ENCODE data around the gene UFD1. TPM values are rescaled to one million over a fixed set of nuclear protein-coding genes. Genes with fewer than 3 reads are reported as not detected.
A peak's percentile ranks its signal among the peaks of the same experiment; 100 is the strongest.

Gene UFD1
- total RNA-seq, 2 donors from 2014 or later = 45.7 to 73.6 TPM

- no peaks in the 10 kb centered on the region for H3K4me1 ChIP-seq
- no peak for DNase-seq
- no peaks in the 10 kb centered on the region for H3K27me3 ChIP-seq
- no peak overlapping the region for H3K9ac ChIP-seq (ENCODE audit: low read depth in 2 of 2, low read length in 2 of 2)
- intact Hi-C loops (cut with DNase I) = no loop called here
- TF ChIP-seq CTCF (IDR thresholded peaks at IDR 0.05) = no peak
- H3K9me3 ChIP-seq = no peaks in the 10 kb centered on the region
- H3K4me3 ChIP-seq = no peak overlapping the region
- H3K27ac ChIP-seq = no peak overlapping the region
- no peaks in the 10 kb centered on the region for H3K36me3 ChIP-seq
Observed at GRCh38 chr22:19411690-19412045, 67.3 kb downstream of the UFD1 start.

GRCh38 chr22:19410941-19411689 is 67.9 kb downstream of the UFD1 start:
- no peak for TF ChIP-seq CTCF (IDR thresholded peaks at IDR 0.05)
- DNase-seq = no peak
- no peak overlapping the region for H3K4me3 ChIP-seq
- H3K27me3 ChIP-seq = no peaks in the 10 kb centered on the region
- no peaks in the 10 kb centered on the region for H3K9me3 ChIP-seq
- no peaks in the 10 kb centered on the region for H3K36me3 ChIP-seq
- no peak overlapping the region for H3K27ac ChIP-seq
- H3K4me1 ChIP-seq = no peaks in the 10 kb centered on the region
- intact Hi-C loops (cut with DNase I) = no loop called here
- no peak overlapping the region for H3K9ac ChIP-seq (ENCODE audit: low read depth in 2 of 2, low read length in 2 of 2)

- no peaks in the 10 kb centered on the region for H3K27me3 ChIP-seq
- H3K9me3 ChIP-seq = no peaks in the 10 kb centered on the region
- no peaks in the 10 kb centered on the region for H3K4me1 ChIP-seq
- H3K9ac ChIP-seq (ENCODE audit: low read depth in 2 of 2, low read length in 2 of 2) = no peak overlapping the region
- intact Hi-C loops (cut with DNase I) = no loop called here
- DNase-seq = peak; percentile 24
- no peak for TF ChIP-seq CTCF (IDR thresholded peaks at IDR 0.05)
- H3K4me3 ChIP-seq = no peak overlapping the region
- peaks cover 4% of the 10 kb centered on the region for H3K36me3 ChIP-seq
- no peak overlapping the region for H3K27ac ChIP-seq
Observed at GRCh38 chr22:19407649-19408606, 71.1 kb downstream of the UFD1 start.

GRCh38 chr22:19406846-19407245 is 72.1 kb downstream of the UFD1 start:
- Histone ChIP-seq H3K27ac (no peak overlapping the region), H3K9me3 (no peaks in the 10 kb centered on the region), H3K4me1 (no peaks in the 10 kb centered on the region), H3K27me3 (no peaks in the 10 kb centered on the region), H3K4me3 (no peak overlapping the region), H3K36me3 (peaks cover 4% of the 10 kb centered on the region), H3K9ac (ENCODE audit: low read depth in 2 of 2, low read length in 2 of 2) (no peak overlapping the region)
- TF ChIP-seq CTCF (IDR thresholded peaks at IDR 0.05) = no peak
- intact Hi-C loops (cut with DNase I) = no loop called here
- DNase-seq = no peak

GRCh38 chr22:19406281-19406811 is 72.6 kb downstream of the UFD1 start:
- H3K36me3 ChIP-seq = peaks cover 4% of the 10 kb centered on the region
- intact Hi-C loops (cut with DNase I) = no loop called here

More at GRCh38 chr22:19406281-19406811, 72.6 kb downstream of the UFD1 start:
- no peak for TF ChIP-seq CTCF (IDR thresholded peaks at IDR 0.05)
- Histone ChIP-seq H3K4me1 (no peaks in the 10 kb centered on the region), H3K9me3 (no peaks in the 10 kb centered on the region), H3K4me3 (no peak overlapping the region), H3K9ac (ENCODE audit: low read depth in 2 of 2, low read length in 2 of 2) (no peak overlapping the region), H3K27me3 (no peaks in the 10 kb centered on the region), H3K27ac (no peak overlapping the region)
- DNase-seq = no peak

All from colonic mucosa (tissue), 4 donors.